ENCODE measurements around the gene TUBGCP6. TPM values are rescaled to one million over a fixed set of nuclear protein-coding genes. Genes with fewer than 3 reads are reported as not detected.

Gene TUBGCP6
- total RNA-seq, 4 donors from 2014 or later, result 18.7 to 27.4 (median 19.2) TPM

DNA sequence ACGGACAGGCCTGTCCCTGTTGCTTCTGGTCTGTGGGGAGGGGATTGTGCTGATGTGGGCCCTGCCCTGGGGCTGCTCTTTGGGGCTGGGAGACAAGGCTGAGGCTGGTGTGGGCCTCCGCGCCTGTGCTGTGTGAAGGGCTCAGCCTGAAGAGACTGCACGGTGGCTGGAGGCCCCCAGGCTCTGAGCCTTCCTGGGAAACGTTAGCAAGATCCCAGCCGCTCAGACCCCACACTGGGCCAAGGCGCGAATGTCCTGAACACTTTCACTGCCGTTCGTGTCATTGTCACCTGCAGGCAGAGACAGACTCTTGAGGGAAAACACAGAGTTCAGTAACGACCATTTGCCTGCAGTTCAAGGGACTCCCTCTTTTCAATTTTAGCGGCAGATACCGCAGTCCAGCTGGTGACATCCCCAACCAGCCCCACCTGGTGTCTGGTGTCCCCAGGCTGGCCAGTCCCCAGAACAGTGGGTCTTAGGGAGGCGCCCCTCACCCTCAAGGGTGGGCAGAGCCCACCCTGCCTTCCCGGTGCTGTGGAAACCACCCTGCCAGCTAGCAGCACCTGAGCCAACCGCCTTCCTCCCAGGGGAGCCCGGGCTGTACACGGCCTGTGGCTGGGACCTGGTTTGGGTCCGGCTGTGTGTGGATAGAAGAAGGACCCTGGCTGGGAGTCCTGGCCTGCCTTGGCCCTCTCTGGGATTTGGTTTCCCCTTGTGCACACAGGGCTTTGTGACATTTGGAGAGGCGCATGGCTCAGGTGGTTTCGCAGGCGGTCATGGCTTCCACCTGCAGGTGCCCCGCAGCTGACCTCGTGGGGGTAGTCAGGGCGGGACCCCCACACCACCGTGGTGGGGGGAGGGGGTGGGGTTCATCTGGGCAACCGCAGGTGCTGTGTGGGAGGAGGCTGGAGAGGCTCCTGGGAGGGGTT is 68.6 kb downstream of the TUBGCP6 start:
- Histone ChIP-seq H3K27ac (no peak overlapping the region), H3K4me3 (no peak overlapping the region), H3K9me3 (no peaks in the 10 kb centered on the region), H3K4me1 (no peaks in the 10 kb centered on the region), H3K27me3 (peaks cover 18 to 38% (median 37%) of the 10 kb centered on the region in 3 donors), H3K36me3 (no peaks in the 10 kb centered on the region)
- DNase-seq (no peak), ATAC-seq (no peak)
- in situ Hi-C loops (cut with MboI; ENCODE audit: low sequenced_read_pairs in 4 of 4), result no loop called here
- intact Hi-C loops (cut with DNase I; ENCODE audit: low total_unique reads), result no loop called here
- TF ChIP-seq, protein P1, sequence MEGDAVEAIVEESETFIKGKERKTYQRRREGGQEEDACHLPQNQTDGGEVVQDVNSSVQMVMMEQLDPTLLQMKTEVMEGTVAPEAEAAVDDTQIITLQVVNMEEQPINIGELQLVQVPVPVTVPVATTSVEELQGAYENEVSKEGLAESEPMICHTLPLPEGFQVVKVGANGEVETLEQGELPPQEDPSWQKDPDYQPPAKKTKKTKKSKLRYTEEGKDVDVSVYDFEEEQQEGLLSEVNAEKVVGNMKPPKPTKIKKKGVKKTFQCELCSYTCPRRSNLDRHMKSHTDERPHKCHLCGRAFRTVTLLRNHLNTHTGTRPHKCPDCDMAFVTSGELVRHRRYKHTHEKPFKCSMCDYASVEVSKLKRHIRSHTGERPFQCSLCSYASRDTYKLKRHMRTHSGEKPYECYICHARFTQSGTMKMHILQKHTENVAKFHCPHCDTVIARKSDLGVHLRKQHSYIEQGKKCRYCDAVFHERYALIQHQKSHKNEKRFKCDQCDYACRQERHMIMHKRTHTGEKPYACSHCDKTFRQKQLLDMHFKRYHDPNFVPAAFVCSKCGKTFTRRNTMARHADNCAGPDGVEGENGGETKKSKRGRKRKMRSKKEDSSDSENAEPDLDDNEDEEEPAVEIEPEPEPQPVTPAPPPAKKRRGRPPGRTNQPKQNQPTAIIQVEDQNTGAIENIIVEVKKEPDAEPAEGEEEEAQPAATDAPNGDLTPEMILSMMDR (IDR thresholded peaks at IDR 0.05 in 4 of 5, conservative IDR thresholded peaks at IDR 0.05 in 1 of 5), result no peak
- TF ChIP-seq POLR2A (IDR thresholded peaks at IDR 0.05), result no peak

DNA sequence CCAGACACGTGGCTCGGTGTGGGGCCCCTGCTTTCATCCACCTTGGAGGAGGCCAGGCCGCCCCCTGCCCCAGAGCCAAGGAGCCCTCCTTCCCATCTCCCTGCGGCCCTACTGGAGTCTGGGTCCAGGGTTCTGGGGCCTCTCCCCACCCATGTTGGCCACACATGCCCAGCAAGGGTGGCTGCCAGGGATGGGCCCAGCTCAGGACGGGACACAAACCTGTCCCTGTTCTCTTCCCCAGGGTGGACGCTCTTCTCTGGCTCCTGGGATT is 69.7 kb downstream of the TUBGCP6 start:
- Histone ChIP-seq H3K4me3 (no peak overlapping the region), H3K27ac (no peak overlapping the region), H3K4me1 (no peaks in the 10 kb centered on the region), H3K36me3 (no peaks in the 10 kb centered on the region), H3K27me3 (peaks cover 23 to 41% (median 38%) of the 10 kb centered on the region in 3 donors), H3K9me3 (no peaks in the 10 kb centered on the region)
- DNase-seq (no peak), ATAC-seq (no peak)
- intact Hi-C loops (cut with DNase I; ENCODE audit: low total_unique reads) (no loop called here), in situ Hi-C loops (cut with MboI; ENCODE audit: low sequenced_read_pairs in 4 of 4) (no loop called here)
- TF ChIP-seq, protein P1 (IDR thresholded peaks at IDR 0.05 in 4 of 5, conservative IDR thresholded peaks at IDR 0.05 in 1 of 5), result no peak
- no peak for TF ChIP-seq POLR2A (IDR thresholded peaks at IDR 0.05)

DNA sequence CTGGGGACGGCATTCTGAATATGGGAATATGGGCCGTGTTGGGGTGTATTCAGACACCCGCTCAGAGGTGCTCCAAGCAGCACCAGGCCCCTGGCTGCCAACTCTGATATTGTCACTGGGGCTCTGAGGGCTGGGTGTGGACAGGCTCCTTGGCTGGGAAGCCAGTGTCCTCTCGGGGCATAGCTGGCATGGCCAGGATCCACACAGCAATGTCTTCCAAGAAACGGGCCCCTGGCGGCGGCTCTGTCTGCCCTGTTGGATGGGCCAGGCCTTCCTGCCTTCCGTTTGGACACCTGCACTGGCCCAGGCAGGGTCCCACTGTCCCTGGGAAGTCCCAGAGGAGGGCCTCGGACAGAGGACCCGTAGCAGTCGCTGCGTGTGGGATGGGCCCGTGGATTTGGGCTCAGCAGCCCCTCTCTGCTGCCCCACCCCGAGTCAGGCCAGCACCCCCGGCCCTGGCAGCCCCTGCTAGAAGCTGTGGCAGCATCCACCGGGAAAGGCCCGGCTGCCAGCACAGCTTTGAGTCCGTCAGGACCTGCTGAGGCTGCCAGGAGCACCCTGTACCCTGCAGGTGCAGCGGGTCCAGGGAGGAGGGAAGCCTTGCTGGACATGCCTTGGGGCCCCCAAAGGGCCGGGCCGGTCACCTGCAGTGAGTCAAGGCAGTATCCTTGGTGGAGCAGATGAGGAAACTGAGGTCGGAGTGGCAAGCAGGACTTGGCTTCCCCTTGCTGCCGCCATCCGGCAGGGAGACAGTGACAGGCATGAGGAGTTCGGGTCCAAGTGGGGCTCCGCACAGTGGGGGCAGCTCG is 70.2 kb downstream of the TUBGCP6 start:
- Histone ChIP-seq H3K27me3 (peaks cover 20 to 40% (median 34%) of the 10 kb centered on the region in 3 donors), H3K9me3 (no peaks in the 10 kb centered on the region), H3K36me3 (no peaks in the 10 kb centered on the region), H3K4me1 (no peaks in the 10 kb centered on the region), H3K27ac (no peak overlapping the region), H3K4me3 (no peak overlapping the region)
- intact Hi-C loops (cut with DNase I; ENCODE audit: low total_unique reads) (no loop called here), in situ Hi-C loops (cut with MboI; ENCODE audit: low sequenced_read_pairs in 4 of 4) (no loop called here)
- no peak for DNase-seq
- ATAC-seq, result no peak
- TF ChIP-seq POLR2A (IDR thresholded peaks at IDR 0.05), result no peak
- TF ChIP-seq, protein P1 (IDR thresholded peaks at IDR 0.05 in 4 of 5, conservative IDR thresholded peaks at IDR 0.05 in 1 of 5), result no peak

DNA sequence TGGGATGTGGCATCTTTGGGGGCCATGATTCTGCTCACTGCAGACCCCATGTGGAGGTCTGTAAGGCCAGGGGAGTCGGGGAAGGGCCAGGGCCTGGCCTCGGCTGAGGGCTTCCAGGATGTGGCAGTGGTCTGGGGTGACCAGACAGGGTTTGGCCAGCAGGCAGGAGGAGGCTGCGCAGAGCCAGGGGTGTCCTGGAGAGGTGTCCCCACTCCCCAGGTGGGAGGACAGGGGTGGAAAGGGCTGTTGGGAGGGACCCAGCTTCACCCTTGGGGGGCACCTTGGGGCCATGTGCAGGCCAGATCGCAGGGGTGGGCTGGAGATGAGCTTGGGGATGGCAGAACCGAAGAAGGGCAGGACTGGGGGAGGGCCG is 70.9 kb downstream of the TUBGCP6 start:
- Histone ChIP-seq H3K4me3 (no peak overlapping the region), H3K4me1 (no peaks in the 10 kb centered on the region), H3K27ac (no peak overlapping the region), H3K36me3 (no peaks in the 10 kb centered on the region), H3K9me3 (no peaks in the 10 kb centered on the region), H3K27me3 (peaks cover 21 to 40% (median 34%) of the 10 kb centered on the region in 3 donors)
- ATAC-seq, result no peak
- TF ChIP-seq POLR2A (IDR thresholded peaks at IDR 0.05), result no peak
- TF ChIP-seq, protein P1 (IDR thresholded peaks at IDR 0.05 in 4 of 5, conservative IDR thresholded peaks at IDR 0.05 in 1 of 5), result no peak
- intact Hi-C loops (cut with DNase I; ENCODE audit: low total_unique reads), result no loop called here
- no peak for DNase-seq
- in situ Hi-C loops (cut with MboI; ENCODE audit: low sequenced_read_pairs in 4 of 4), result no loop called here

All from gastrocnemius medialis (tissue), 4 donors.